Frontal cortex (tissue), 4 donors: ENCODE data around the gene HERC6. TPM values are rescaled to one million over a fixed set of nuclear protein-coding genes. Genes with fewer than 3 reads are reported as not detected.
"Not testable (repeated sequence)": the region's sequence is repeated elsewhere in the genome, so short reads cannot be mapped to it uniquely, and the experiment has no call there.

ENCODE experiments used
- DNase-seq, 2 donors: peaks; one replicate each; pipeline ENCODE4 v3.0.0; 2012; ENCODE audit warnings: low spot score in 2 of 2
- FAIRE-seq: peaks from 2 replicates; lab custom pipeline; 2012; peaks lifted over from hg19 to GRCh38; lab: Jason Lieb, UNC
- total RNA-seq: library from RNA; depleted of rRNA; stranded (reverse); fragments of >200 nt; gene quantifications from one replicate; pipeline ENCODE4 v1.2.3, GENCODE V29; 2014
- donor health status: control.
- donor health status: control.
- donor health status: control.

Gene HERC6
- total RNA-seq, 1 donor from 2014 or later = 3.7 TPM

- no peak for FAIRE-seq
- DNase-seq = no peak
These were observed 2.5 kb downstream of the HERC6 start for GRCh38 chr4:88381123-88381522.

DNA sequence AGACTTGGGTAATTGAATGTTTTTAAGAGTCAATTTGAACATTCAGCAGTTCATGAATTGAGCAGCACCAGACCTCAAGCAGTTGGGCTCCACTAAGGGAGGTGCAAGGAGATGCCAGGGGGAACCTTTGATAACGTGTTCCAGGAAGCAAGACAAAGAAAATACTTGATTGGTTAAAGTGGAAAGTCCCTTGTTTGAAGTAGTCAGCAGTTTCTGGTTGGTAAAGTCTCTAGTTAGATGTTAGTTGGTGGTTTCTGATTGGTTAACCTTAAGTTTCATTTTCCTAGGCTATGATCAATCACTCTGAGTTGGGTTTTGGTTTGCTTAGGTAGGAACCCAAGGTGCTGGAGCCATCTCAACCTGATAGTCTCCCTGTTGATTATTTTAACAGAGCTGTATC lies 4.0 kb downstream of the HERC6 start:
- DNase-seq = no peak
- no peak for FAIRE-seq

GRCh38 chr4:88390128-88390527 lies 11.5 kb downstream of the HERC6 start:
- FAIRE-seq (no peak), DNase-seq (no peak)

DNA sequence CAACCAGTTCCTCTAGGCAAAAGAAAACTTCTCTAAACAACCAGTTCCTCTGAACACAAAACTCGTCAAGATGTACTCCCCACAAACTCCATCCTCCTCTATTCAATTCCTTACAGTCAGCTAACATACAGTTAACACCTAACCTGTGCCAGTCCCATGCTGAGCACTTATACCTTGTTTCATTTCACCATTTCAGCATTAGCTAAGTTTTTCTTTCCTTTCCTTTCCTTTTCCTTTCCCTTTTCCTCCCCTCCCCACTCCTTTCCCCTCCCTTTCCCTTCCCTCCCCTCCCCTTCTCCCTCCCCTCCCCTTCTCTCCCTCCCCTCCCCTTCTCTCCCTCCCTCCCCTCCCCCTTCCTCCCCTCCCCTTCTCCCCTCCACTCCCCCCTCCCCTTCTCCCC lies 13.1 kb downstream of the HERC6 start:
- DNase-seq (no peak), FAIRE-seq (no peak)

- FAIRE-seq (no peak), DNase-seq (no peak)
These were observed 18.0 kb downstream of the HERC6 start for GRCh38 chr4:88396681-88397080.

- DNase-seq (no peak), FAIRE-seq (no peak)
These were observed 19.7 kb downstream of the HERC6 start for GRCh38 chr4:88398381-88398780.

DNA sequence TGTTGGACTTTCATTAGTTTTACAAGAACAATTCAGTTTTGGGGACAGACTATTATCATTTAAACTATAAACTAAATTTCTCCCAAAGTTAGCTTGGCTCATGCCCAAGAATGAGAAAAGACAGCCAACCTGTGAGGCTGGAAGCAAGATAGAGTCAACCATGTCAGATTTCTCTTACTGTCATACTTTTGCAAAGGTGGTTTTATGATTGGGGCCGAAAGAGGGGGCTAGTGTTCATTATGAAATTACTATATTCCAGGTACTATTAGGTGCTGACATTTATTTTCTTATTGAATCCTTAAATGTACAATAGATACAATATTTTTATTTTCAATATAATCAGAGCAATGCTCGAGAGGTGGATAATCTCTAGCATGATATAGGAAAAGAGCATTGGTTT lies 30.6 kb downstream of the HERC6 start:
- no peak for DNase-seq
- no peak for FAIRE-seq

DNA sequence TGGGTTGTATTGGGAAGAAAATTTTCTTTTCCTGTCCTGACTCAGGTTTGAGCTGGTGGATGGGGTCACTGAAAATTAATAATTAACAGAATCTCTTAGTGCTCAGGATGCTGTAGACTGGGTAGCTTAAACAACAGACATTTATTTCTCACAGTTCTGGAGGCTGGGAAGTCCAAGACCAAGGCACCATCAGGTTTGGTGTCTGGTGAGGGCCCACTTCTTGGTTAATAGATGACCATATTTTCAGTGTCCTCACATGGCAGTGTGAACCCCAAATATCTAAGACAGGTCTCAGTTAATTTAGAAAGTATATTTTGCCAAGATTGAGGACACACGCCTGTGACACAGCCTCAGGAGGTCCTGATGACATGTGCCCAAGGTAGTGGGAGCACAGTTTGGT lies 31.1 kb downstream of the HERC6 start:
- FAIRE-seq = no peak
- DNase-seq = no peak

GRCh38 chr4:88411491-88412096 lies 32.9 kb downstream of the HERC6 start:
- no peak for DNase-seq
- no peak for FAIRE-seq

DNA sequence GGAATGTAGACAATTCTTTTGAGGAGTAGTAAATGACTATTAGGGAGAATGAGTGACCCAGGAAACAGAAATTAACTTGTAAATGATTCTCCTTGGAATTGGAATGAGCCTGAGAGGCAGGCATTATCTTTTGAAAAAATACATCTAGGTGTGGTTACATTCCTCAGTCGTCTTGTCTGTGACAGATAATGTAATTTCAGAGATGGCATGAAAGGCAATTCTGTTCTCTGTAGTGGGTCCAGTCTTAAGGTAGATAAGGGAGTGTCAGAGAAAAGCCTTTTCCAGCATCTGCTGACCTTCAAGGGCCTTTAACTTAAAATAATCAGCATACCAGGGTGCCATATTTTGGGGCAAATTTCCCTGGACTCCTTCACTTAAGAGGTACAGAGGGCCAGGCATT lies 35.1 kb downstream of the HERC6 start:
- DNase-seq = no peak
- FAIRE-seq = no peak

DNA sequence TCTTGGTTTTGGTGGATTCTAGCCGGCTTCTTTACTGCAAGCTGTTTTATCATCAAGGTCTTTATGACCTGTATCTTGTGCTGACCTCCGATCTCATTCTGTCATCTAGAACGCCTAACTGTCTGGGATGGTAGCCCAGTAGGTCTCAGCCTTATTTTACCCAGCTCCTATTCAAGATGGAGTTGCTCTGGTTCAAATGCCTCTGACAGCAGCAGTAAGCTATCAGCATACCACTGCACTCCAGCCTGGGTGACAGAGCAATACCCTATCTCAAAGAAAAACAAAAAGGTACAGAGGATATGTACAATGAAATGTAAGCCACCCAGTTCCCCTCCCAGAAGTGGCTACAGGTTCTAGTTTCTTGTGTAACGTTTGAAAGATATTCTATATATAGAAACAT lies 36.1 kb downstream of the HERC6 start:
- DNase-seq (no peak), FAIRE-seq (no peak)

- FAIRE-seq = no peak
- no peak for DNase-seq
These were observed 37.3 kb downstream of the HERC6 start for GRCh38 chr4:88415982-88416381.

DNA sequence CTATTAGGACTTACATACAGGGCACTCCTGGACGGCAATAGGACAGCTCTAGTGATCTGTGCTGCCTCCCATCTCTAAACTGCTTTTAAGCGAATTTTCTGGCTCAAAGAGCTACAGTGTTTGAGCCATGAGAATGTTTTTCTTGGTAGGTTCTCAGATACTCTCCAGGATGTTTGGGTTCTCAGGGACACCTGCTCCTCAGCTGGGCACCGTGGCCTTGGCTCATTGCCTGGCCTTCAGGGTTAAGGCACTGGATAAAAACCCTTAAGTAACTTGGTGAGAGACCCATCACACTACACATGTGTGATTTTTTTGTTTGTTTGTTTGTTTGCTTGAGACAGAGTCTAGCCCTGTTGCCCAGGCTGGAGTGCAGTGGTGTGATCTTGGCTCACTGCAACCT lies 39.8 kb downstream of the HERC6 start:
- DNase-seq = no peak
- no peak for FAIRE-seq

DNA sequence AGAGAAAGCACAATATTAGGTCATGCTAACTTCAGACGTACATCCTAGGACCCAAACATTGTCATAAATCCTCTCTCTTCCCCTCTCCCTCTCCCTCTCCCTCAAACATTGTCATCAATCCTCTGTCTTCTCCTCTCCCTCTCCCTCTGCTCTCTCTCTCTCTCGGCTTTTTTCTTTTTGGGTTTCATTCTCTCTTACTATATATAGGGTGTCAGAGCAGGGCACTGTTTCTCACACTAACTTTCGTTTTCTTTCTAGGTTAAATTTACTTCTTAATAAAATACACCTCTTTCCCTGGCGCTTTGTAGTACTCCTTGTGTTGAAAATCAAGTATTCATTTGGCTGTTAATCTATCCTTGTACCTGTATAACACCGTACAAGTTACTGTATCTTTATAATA lies 41.2 kb downstream of the HERC6 start:
- DNase-seq (no peak), FAIRE-seq (no peak)

DNA sequence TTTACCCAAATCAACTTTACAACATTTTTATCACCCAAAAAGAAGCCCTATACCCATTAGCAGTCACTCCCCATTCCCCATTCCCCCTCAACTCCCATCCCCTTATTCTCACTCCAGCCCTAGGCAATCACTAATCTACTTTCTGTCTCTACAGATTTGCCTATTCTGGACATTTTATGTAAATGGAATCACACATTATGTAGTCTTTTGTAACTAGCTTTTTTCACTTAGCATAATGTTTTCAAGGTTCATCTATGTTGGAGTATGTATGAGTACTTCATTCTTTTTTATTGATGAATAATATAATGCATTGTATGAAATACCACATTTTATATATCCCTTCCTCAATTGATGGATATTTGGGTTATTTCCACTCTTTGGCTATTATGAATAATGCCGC lies 42.2 kb downstream of the HERC6 start:
- FAIRE-seq (no peak), DNase-seq (no peak)

GRCh38 chr4:88422403-88422802 lies 43.8 kb downstream of the HERC6 start:
- DNase-seq (no peak), FAIRE-seq (no peak)

DNA sequence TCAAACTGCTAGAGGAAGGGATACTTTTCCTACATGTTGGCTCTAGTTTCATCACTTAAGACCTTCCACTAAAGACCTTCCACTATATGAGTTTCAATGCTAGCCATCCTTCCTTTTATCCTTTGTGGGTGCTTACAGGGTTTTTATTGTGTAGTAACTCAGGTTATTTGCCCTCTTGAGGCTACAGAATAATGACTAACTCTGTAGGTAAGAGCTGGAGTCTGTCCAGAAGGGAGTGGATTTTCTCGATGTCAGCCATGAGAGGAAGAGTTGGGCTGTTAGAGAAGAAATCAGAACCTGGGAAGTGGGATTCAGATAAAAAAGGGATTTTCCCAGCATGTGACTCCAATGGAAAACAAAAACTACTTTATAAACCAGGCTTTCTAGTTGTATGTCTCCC lies 50.7 kb downstream of the HERC6 start:
- DNase-seq (no peak), FAIRE-seq (no peak)

- FAIRE-seq (no peak), DNase-seq (no peak)
These were observed 57.5 kb downstream of the HERC6 start for GRCh38 chr4:88435987-88436693.

- not testable (repeated sequence) for DNase-seq, FAIRE-seq
These were observed 59.2 kb downstream of the HERC6 start for GRCh38 chr4:88437873-88438272.

GRCh38 chr4:88439161-88439760 lies 60.6 kb downstream of the HERC6 start:
- DNase-seq (no peak), FAIRE-seq (no peak)

GRCh38 chr4:88440146-88440545 lies 61.5 kb downstream of the HERC6 start:
- DNase-seq (no peak), FAIRE-seq (no peak)

DNA sequence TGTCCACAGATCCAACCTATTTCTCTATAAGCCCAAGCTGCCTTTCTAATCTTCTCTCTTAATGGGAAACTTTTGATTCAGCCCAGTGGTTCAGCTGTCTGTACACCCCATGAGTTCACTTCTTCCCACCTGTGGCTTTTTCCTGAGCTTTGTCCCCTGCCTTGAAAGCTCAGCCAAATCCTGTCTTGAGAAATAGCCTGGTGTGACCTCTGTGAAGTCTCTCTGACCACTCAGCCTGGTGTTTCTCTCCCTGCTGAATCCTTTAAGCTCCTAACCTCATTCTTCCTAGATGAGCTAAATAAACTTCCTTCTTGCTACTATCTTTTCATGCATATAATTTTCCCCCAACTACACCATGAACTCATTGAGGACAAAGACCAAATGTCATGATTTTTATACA lies 63.0 kb downstream of the HERC6 start:
- no peak for FAIRE-seq

More for the DNA sequence above, 63.0 kb downstream of the HERC6 start:
- no peak for DNase-seq
